Measurements from ENCODE around the gene IGFL1.
A peak's percentile ranks its signal among the peaks of the same experiment; 100 is the strongest.
"Not testable (repeated sequence)": the region's sequence is repeated elsewhere in the genome, so short reads cannot be mapped to it uniquely, and the experiment has no call there.

Gene IGFL1

GRCh38 chr19:46202872-46203860 lies 26.4 kb upstream of the IGFL1 start:
- peak; percentile 40 for DNase-seq

- DNase-seq, result no peak
These were observed 25.5 kb upstream of the IGFL1 start for GRCh38 chr19:46204008-46204407.

GRCh38 chr19:46205183-46205984 lies 24.2 kb upstream of the IGFL1 start:
- DNase-seq, result peak; percentile 20

GRCh38 chr19:46206176-46206575 lies 23.4 kb upstream of the IGFL1 start:
- no peak for DNase-seq

GRCh38 chr19:46206682-46207081 lies 22.9 kb upstream of the IGFL1 start:
- no peak for DNase-seq

- not testable (repeated sequence) for DNase-seq
These were observed 21.7 kb upstream of the IGFL1 start for GRCh38 chr19:46207858-46208257.

GRCh38 chr19:46209051-46209450 lies 20.5 kb upstream of the IGFL1 start:
- DNase-seq, result no peak

GRCh38 chr19:46209472-46209871 lies 20.1 kb upstream of the IGFL1 start:
- no peak for DNase-seq

- no peak for DNase-seq
These were observed 18.9 kb upstream of the IGFL1 start for GRCh38 chr19:46210669-46211068.

GRCh38 chr19:46211201-46211881 lies 18.2 kb upstream of the IGFL1 start:
- DNase-seq, result no peak

- DNase-seq, result not testable (repeated sequence)
These were observed 16.9 kb upstream of the IGFL1 start for GRCh38 chr19:46212592-46212991.

- no peak for DNase-seq
These were observed 16.4 kb upstream of the IGFL1 start for GRCh38 chr19:46213156-46213555.

- no peak for DNase-seq
These were observed 15.7 kb upstream of the IGFL1 start for GRCh38 chr19:46213806-46214205.

GRCh38 chr19:46216612-46217011 lies 12.9 kb upstream of the IGFL1 start:
- DNase-seq, result no peak

GRCh38 chr19:46217476-46217875 lies 12.1 kb upstream of the IGFL1 start:
- DNase-seq, result no peak

GRCh38 chr19:46218160-46218559 lies 11.4 kb upstream of the IGFL1 start:
- DNase-seq, result peak; percentile 75

- DNase-seq, result no peak
These were observed 9.4 kb upstream of the IGFL1 start for GRCh38 chr19:46220038-46220615.

GRCh38 chr19:46221152-46221551 lies 8.4 kb upstream of the IGFL1 start:
- no peak for DNase-seq

GRCh38 chr19:46221981-46222610 lies 7.4 kb upstream of the IGFL1 start:
- no peak for DNase-seq

- DNase-seq, result not testable (repeated sequence)
These were observed 5.8 kb upstream of the IGFL1 start for GRCh38 chr19:46223787-46224186.

GRCh38 chr19:46224773-46225172 lies 4.8 kb upstream of the IGFL1 start:
- DNase-seq, result no peak

GRCh38 chr19:46225558-46226004 lies 4.0 kb upstream of the IGFL1 start:
- DNase-seq, result peak; percentile 76

Measured in hematopoietic multipotent progenitor cell treated with erythropoietin and hydrocortisone succinate and interleukin-3 and kit ligand, for 4 days (in vitro differentiated cells).